Endothelial cell of umbilical vein (primary cell): ENCODE measurements around the gene ATXN7. TPM values are rescaled to one million over a fixed set of nuclear protein-coding genes. Genes with fewer than 3 reads are reported as not detected.

Experiments used
- BruUV-seq: library from RNA; stranded (reverse); fragments of 400-500 nt; replicated peaks from 2 replicates; lab custom pipeline; 2021; lab: Mats Ljungman, UMichigan
- CTCF ChIA-PET: fragments of 300-600, 350-600 bp; sonication (Branson Sonifier 250); formaldehyde crosslinking; loops from one replicate; lab custom pipeline; 2021; ENCODE audit warnings: antibody characterized with exemption, inconsistent platforms; lab: Charles Lee
- POLR2A ChIA-PET: fragments of 300-600, 350-600 bp; sonication (Branson Sonifier 250); formaldehyde crosslinking; loops from one replicate; lab custom pipeline; 2021; ENCODE audit warnings: antibody characterized with exemption, inconsistent platforms; lab: Charles Lee
- DNase-seq: peaks from one replicate; pipeline ENCODE4 v3.0.0-alpha.2; 2011; ENCODE audit warnings: low read depth, low spot score
- FAIRE-seq: peaks from 2 replicates; lab custom pipeline; 2011; peaks lifted over from hg19 to GRCh38; lab: Jason Lieb, UNC
- H2AFZ ChIP-seq: 2 replicates; pipeline ENCODE4 v1.6.0; 2012; ENCODE audit warnings: low read depth, low read length, control low read depth, inconsistent platforms
- H3K27ac ChIP-seq: 2 replicates; pipeline ENCODE4 v1.5.1; 2011; ENCODE audit warnings: low read depth, mild to moderate bottlenecking, control low read depth, low read length, moderate library complexity; ENCODE audit not compliant: insufficient read depth
- H3K27me3 ChIP-seq, 2 experiments: 2 replicates each; pipeline versions ENCODE4 v1.6.0 to v1.6.1; 2011; ENCODE audit warnings: low read length in 2 of 2, mixed read lengths in 1 of 2; ENCODE audit not compliant: control insufficient read depth in 2 of 2, insufficient read depth in 2 of 2
- H3K36me3 ChIP-seq, 2 experiments: 2 replicates in 1 of 2; 3 replicates in 1 of 2; pipeline ENCODE4 v1.5.1; 2011; ENCODE audit warnings: low read length in 2 of 2, mild to moderate bottlenecking in 1 of 2, moderate library complexity in 1 of 2; ENCODE audit not compliant: control insufficient read depth in 2 of 2, insufficient read depth in 2 of 2; ENCODE audit errors: extremely low read depth in 1 of 2
- H3K4me1 ChIP-seq: 3 replicates; pipeline ENCODE4 v1.5.1; 2011; ENCODE audit warnings: mild to moderate bottlenecking, low read length; ENCODE audit not compliant: control insufficient read depth, insufficient read depth; ENCODE audit errors: extremely low read depth
- H3K4me2 ChIP-seq: 2 replicates; pipeline ENCODE4 v1.6.1; 2011; ENCODE audit warnings: low read length, control low read depth, mixed read lengths; ENCODE audit not compliant: insufficient read depth
- H3K4me3 ChIP-seq, 3 experiments: fragments of 200-600 bp in 1 of 3; sonication (generic), shearing (Covaris generic) in 1 of 3; replicated peaks in 1 of 3; 2 replicates each; pipeline ENCODE4 v1.5.1; 2011 to 2016; ENCODE audit warnings: control low read depth in 3 of 3, low read length in 3 of 3, mild to moderate bottlenecking in 2 of 3, inconsistent platforms in 1 of 3, low read depth in 1 of 3, moderate library complexity in 1 of 3; ENCODE audit not compliant: insufficient read depth in 1 of 3
- H3K79me2 ChIP-seq: 2 replicates; pipeline ENCODE4 v1.6.0; 2012; ENCODE audit warnings: low read length, inconsistent platforms; ENCODE audit not compliant: control insufficient read depth, insufficient read depth
- H3K9ac ChIP-seq: replicated peaks from 2 replicates; pipeline ENCODE3; 2011; ENCODE audit warnings: low read length, control low read depth; ENCODE audit not compliant: insufficient read depth; ENCODE audit errors: extremely low read depth
- H3K9me1 ChIP-seq: replicated peaks from 3 replicates; pipeline ENCODE4 v1.6.0; 2011; ENCODE audit warnings: mild to moderate bottlenecking, low read length; ENCODE audit not compliant: control insufficient read depth, insufficient read depth; ENCODE audit errors: extremely low read depth
- H3K9me3 ChIP-seq: replicated peaks from 2 replicates; pipeline ENCODE4 v1.5.1; 2012; ENCODE audit warnings: low read length, inconsistent platforms; ENCODE audit not compliant: control insufficient read depth, insufficient read depth
- H4K20me1 ChIP-seq: replicated peaks from 2 replicates; pipeline ENCODE3; 2011; ENCODE audit warnings: mild to moderate bottlenecking, low read length; ENCODE audit not compliant: control insufficient read depth, insufficient read depth; ENCODE audit errors: extremely low read depth
- EZH2 ChIP-seq: IDR thresholded peaks from 2 replicates; pipeline ENCODE4 v1.6.1; 2012; ENCODE audit warnings: borderline replicate concordance, low read depth, mild to moderate bottlenecking, moderate library complexity, low read length, inconsistent platforms; ENCODE audit not compliant: severe bottlenecking
- FOS ChIP-seq: IDR thresholded peaks from 2 replicates; pipeline ENCODE4 v1.6.1; 2011; ENCODE audit warnings: mild to moderate bottlenecking, low read length, moderate library complexity, borderline replicate concordance; ENCODE audit not compliant: insufficient read depth
- GATA2 ChIP-seq: IDR thresholded peaks from 2 replicates; pipeline ENCODE4 v1.7.0; 2011; ENCODE audit warnings: low read depth, mild to moderate bottlenecking, moderate library complexity, mixed read lengths, low read length; ENCODE audit not compliant: insufficient read length, insufficient read depth
- JUN ChIP-seq: IDR thresholded peaks from 2 replicates; pipeline ENCODE4 v1.6.1; 2011; ENCODE audit warnings: borderline replicate concordance, low read depth; ENCODE audit not compliant: insufficient read length, insufficient read depth
- MYC ChIP-seq: IDR thresholded peaks from one replicate; pipeline ENCODE4 v1.6.1; 2011; ENCODE audit warnings: mild to moderate bottlenecking, low read depth, low read length
- POLR2A ChIP-seq: IDR thresholded peaks from 2 replicates; pipeline ENCODE4 v1.6.1; 2012; ENCODE audit warnings: low read depth, mild to moderate bottlenecking, control low read depth, low read length
- POLR2AphosphoS5 ChIP-seq: IDR thresholded peaks from 2 replicates; pipeline ENCODE4 v1.6.1; 2012; ENCODE audit warnings: low read depth, mild to moderate bottlenecking, control low read depth, low read length, moderate library complexity; ENCODE audit not compliant: insufficient read depth
- dilution Hi-C: fragments of 300-500 bp; cut with MboI; formaldehyde crosslinking; loops from one replicate; pipeline ENCODE4 v1.15.0; 2019; ENCODE audit warnings: low sequenced_read_pairs; ENCODE audit not compliant: extremely low pct_ligation_motif_present
- intact Hi-C: fragments of 100-400 bp; cut with micrococcal nuclease; formaldehyde crosslinking; loops from one replicate; pipeline ENCODE4 v1.10.0; 2022
- polyA plus RNA-seq, 4 experiments: library from polyadenylated mRNA; depleted of rRNA in 3 of 4; stranded (reverse) in 3 of 4; unstranded in 1 of 4; fragments of >200 nt; gene quantifications; 2 replicates each; pipeline versions ENCODE4 v1.2.1 to v1.2.3, GENCODE V29; 2011 to 2012; ENCODE audit warnings: missing spikeins in 1 of 4
- total RNA-seq: library from RNA; stranded (reverse); gene quantifications from 2 replicates; pipeline ENCODE4 v1.2.3, GENCODE V29; 2021
- TF ChIP-seq, protein P1 (sequence below): IDR thresholded peaks from 2 replicates; pipeline ENCODE4 v1.6.1; 2011; ENCODE audit not compliant: insufficient read depth, insufficient read length
- TF ChIP-seq, protein P2 (sequence below), 2 donors: IDR thresholded peaks; 1 replicate in 1 of 2; 2 replicates in 1 of 2; pipeline ENCODE4 v1.5.1; 2011; ENCODE audit warnings: low read length in 2 of 2, mild to moderate bottlenecking in 2 of 2, moderate library complexity in 2 of 2, control low read depth in 1 of 2, inconsistent platforms in 1 of 2, low read depth in 1 of 2; ENCODE audit not compliant: insufficient read depth in 1 of 2; ENCODE audit errors: extremely low read depth in 1 of 2

ATXN7 gene
- total and polyA plus RNA-seq, 2 donors (not counting 3 experiments of a cell fraction or from before 2014, with no cell fraction given) = 21.2 to 34.7 TPM

DNA sequence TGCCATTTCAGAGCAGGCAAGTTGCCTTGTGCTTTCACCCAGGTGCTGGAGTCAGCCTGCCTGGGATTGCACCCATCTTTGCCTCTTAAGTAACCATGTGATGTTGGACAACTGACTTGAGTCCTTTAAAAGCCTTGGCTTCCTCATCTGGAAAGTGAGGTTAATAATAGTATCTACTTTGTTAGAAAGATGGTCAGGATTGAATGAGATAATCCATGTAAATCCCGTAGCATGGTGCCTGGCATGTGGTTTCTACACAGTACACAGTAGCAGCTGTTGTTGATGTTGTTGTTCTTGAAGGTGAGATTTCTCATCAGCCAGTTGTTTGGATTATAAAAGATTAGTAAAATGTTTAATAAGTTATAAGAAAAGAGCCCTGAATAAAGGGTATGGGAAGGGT, 110.8 kb downstream of the ATXN7 start:
- no peak overlapping the region for H3K27ac ChIP-seq
- no peaks in the 10 kb centered on the region for H3K9me3 ChIP-seq
- no peak overlapping the region for H3K4me2 ChIP-seq
- no TSS peak for BruUV-seq
- no peaks in the 10 kb centered on the region for H3K4me1 ChIP-seq
- FAIRE-seq (no peak), DNase-seq (no peak)
- H3K79me2 ChIP-seq = peaks cover 39% of the 10 kb centered on the region
- H3K27me3 ChIP-seq = no peaks in the 10 kb centered on the region
- POLR2A ChIA-PET = no interaction called here
- H3K4me3 ChIP-seq = no peak overlapping the region
- no peaks in the 10 kb centered on the region for H4K20me1 ChIP-seq
- dilution Hi-C loops = no loop called here
- TF ChIP-seq GATA2 (no peak), JUN (no peak), POLR2A (no peak), FOS (no peak), EZH2 (no peak), MYC (no peak), POLR2AphosphoS5 (no peak)
- TF ChIP-seq, protein P1, sequence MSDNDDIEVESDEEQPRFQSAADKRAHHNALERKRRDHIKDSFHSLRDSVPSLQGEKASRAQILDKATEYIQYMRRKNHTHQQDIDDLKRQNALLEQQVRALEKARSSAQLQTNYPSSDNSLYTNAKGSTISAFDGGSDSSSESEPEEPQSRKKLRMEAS = no peak
- TF ChIP-seq, protein P2, sequence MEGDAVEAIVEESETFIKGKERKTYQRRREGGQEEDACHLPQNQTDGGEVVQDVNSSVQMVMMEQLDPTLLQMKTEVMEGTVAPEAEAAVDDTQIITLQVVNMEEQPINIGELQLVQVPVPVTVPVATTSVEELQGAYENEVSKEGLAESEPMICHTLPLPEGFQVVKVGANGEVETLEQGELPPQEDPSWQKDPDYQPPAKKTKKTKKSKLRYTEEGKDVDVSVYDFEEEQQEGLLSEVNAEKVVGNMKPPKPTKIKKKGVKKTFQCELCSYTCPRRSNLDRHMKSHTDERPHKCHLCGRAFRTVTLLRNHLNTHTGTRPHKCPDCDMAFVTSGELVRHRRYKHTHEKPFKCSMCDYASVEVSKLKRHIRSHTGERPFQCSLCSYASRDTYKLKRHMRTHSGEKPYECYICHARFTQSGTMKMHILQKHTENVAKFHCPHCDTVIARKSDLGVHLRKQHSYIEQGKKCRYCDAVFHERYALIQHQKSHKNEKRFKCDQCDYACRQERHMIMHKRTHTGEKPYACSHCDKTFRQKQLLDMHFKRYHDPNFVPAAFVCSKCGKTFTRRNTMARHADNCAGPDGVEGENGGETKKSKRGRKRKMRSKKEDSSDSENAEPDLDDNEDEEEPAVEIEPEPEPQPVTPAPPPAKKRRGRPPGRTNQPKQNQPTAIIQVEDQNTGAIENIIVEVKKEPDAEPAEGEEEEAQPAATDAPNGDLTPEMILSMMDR (IDR thresholded peaks at IDR 0.05; ENCODE audit: extremely low read depth in 1 of 2, insufficient read depth in 1 of 2, low read depth in 1 of 2, low read length in 2 of 2) = no peak
- no peaks in the 10 kb centered on the region for H3K9me1 ChIP-seq
- no peak overlapping the region for H2AFZ ChIP-seq
- no peaks in the 10 kb centered on the region for H3K36me3 ChIP-seq
- intact Hi-C loops = no loop called here
- CTCF ChIA-PET = interaction anchor here (4.2 kb wide), 1 partner anchor 13 kb away, joined by 19 read pairs; no protein-coding TSS in a partner anchor
- H3K9ac ChIP-seq = no peak overlapping the region
